HL-60 (cell line): ENCODE data around the gene FBXL17.

ENCODE experiments used
- DNase-seq, 2 experiments: peaks; one replicate each; pipeline ENCODE4 v3.0.0-alpha.2; 2010 to 2020; ENCODE audit warnings: low read depth in 1 of 2, low spot score in 1 of 2
- H3K27ac ChIP-seq: fragments of 250-450 bp; sonication (Bioruptor Pico); replicated peaks from 2 replicates; pipeline ENCODE4 v1.5.1; 2020; ENCODE audit warnings: mild to moderate bottlenecking, moderate library complexity
- H3K27me3 ChIP-seq: fragments of 250-450 bp; sonication (Bioruptor Pico); 2 replicates; pipeline ENCODE4 v1.5.1; 2021; ENCODE audit warnings: mild to moderate bottlenecking, moderate library complexity; ENCODE audit not compliant: insufficient read depth, poor library complexity, severe bottlenecking
- H3K4me3 ChIP-seq: replicated peaks from 2 replicates; pipeline ENCODE4 v1.5.1; 2011; ENCODE audit warnings: mild to moderate bottlenecking, control low read depth, low read length; ENCODE audit not compliant: insufficient read depth
- GABPA ChIP-seq: IDR thresholded peaks from 2 replicates; pipeline ENCODE4 v1.6.1; 2012; ENCODE audit warnings: low read depth
- POLR2AphosphoS5 ChIP-seq: IDR thresholded peaks from 2 replicates; pipeline ENCODE4 v1.6.1; 2012; ENCODE audit warnings: low read depth
- SPI1 ChIP-seq: IDR thresholded peaks from 2 replicates; pipeline ENCODE4 v1.6.1; 2012; ENCODE audit warnings: low read depth, mild to moderate bottlenecking, borderline replicate concordance
- TF ChIP-seq, protein P1 (sequence below): IDR thresholded peaks from one replicate; pipeline ENCODE4 v1.5.1; 2011; ENCODE audit warnings: low read length, control low read depth, inconsistent platforms; ENCODE audit not compliant: insufficient read depth
- TF ChIP-seq, protein P2 (sequence below): IDR thresholded peaks from 2 replicates; pipeline ENCODE4 v1.6.1; 2012; ENCODE audit warnings: low read depth; ENCODE audit not compliant: insufficient replicate concordance

FBXL17 gene

DNA sequence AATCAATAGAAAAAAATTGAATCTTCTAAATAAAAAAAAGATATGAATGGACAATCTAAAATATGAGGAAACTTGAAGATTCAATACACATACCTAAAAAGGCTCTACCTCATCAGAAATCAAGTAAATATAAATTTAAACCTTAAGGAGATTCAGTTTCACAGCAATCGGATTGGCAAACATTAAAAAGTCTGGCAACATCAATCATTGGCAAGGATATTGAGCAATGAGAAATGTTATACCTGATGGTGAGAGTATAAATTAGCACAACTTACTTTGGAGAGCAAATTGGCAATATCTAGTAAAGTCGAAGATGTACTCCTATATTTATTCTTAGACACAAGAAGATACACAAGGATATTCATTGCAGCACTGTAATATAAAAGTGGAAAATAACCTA lies 436.8 kb downstream of the FBXL17 start:
- H3K4me3 ChIP-seq: no peak overlapping the region
- H3K27ac ChIP-seq: no peak overlapping the region
- no peak for TF ChIP-seq SPI1
- TF ChIP-seq POLR2AphosphoS5: no peak
- TF ChIP-seq, protein P1, sequence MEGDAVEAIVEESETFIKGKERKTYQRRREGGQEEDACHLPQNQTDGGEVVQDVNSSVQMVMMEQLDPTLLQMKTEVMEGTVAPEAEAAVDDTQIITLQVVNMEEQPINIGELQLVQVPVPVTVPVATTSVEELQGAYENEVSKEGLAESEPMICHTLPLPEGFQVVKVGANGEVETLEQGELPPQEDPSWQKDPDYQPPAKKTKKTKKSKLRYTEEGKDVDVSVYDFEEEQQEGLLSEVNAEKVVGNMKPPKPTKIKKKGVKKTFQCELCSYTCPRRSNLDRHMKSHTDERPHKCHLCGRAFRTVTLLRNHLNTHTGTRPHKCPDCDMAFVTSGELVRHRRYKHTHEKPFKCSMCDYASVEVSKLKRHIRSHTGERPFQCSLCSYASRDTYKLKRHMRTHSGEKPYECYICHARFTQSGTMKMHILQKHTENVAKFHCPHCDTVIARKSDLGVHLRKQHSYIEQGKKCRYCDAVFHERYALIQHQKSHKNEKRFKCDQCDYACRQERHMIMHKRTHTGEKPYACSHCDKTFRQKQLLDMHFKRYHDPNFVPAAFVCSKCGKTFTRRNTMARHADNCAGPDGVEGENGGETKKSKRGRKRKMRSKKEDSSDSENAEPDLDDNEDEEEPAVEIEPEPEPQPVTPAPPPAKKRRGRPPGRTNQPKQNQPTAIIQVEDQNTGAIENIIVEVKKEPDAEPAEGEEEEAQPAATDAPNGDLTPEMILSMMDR: no peak
- TF ChIP-seq, protein P2, sequence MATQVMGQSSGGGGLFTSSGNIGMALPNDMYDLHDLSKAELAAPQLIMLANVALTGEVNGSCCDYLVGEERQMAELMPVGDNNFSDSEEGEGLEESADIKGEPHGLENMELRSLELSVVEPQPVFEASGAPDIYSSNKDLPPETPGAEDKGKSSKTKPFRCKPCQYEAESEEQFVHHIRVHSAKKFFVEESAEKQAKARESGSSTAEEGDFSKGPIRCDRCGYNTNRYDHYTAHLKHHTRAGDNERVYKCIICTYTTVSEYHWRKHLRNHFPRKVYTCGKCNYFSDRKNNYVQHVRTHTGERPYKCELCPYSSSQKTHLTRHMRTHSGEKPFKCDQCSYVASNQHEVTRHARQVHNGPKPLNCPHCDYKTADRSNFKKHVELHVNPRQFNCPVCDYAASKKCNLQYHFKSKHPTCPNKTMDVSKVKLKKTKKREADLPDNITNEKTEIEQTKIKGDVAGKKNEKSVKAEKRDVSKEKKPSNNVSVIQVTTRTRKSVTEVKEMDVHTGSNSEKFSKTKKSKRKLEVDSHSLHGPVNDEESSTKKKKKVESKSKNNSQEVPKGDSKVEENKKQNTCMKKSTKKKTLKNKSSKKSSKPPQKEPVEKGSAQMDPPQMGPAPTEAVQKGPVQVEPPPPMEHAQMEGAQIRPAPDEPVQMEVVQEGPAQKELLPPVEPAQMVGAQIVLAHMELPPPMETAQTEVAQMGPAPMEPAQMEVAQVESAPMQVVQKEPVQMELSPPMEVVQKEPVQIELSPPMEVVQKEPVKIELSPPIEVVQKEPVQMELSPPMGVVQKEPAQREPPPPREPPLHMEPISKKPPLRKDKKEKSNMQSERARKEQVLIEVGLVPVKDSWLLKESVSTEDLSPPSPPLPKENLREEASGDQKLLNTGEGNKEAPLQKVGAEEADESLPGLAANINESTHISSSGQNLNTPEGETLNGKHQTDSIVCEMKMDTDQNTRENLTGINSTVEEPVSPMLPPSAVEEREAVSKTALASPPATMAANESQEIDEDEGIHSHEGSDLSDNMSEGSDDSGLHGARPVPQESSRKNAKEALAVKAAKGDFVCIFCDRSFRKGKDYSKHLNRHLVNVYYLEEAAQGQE: no peak
- TF ChIP-seq GABPA: no peak
- no peak for DNase-seq
- H3K27me3 ChIP-seq: no peaks in the 10 kb centered on the region

DNA sequence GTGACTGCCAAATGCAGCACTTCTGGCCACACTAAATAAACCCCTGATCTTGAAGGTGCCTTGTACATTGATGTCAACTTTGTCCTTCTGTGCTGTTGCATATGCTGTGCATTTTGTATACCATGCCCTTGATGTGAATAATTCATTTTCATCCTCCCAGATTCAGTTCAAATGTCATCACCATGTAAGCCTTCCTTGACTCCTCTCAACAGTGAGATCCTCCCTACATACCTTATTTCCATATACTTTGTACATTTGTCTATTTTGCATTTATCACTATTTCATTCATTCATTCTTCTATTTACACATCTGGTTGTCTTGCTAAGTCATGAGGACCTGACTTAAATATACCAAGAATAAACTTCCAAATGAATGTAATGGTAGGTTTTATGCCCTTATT lies 438.0 kb downstream of the FBXL17 start:
- no peaks in the 10 kb centered on the region for H3K27me3 ChIP-seq
- DNase-seq: no peak
- H3K4me3 ChIP-seq: no peak overlapping the region
- no peak for TF ChIP-seq SPI1
- no peak for TF ChIP-seq GABPA
- TF ChIP-seq POLR2AphosphoS5: no peak
- no peak overlapping the region for H3K27ac ChIP-seq

DNA sequence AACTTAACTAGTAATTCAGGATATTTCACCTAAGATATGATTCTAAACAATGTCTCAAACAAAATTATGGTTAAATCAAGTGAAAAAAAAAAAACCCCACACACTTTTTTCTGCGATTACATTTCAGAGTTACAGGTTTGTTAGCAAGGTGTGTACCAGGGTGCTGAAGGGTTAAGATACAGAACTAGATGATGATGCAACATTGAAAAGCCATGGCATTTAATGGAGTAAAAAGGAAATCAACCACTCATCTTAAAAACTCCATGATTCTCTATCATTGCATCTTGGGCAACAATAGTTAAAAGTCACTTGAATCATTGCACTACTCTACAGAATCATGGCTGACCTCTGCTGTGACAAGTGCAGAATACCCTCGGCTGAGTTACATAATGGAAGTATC lies 440.9 kb downstream of the FBXL17 start:
- no peak for TF ChIP-seq SPI1
- TF ChIP-seq, protein P2: no peak
- TF ChIP-seq GABPA: no peak
- TF ChIP-seq, protein P1: no peak
- TF ChIP-seq POLR2AphosphoS5: no peak
- H3K27ac ChIP-seq: no peak overlapping the region
- no peak overlapping the region for H3K4me3 ChIP-seq
- no peaks in the 10 kb centered on the region for H3K27me3 ChIP-seq
- no peak for DNase-seq

DNA sequence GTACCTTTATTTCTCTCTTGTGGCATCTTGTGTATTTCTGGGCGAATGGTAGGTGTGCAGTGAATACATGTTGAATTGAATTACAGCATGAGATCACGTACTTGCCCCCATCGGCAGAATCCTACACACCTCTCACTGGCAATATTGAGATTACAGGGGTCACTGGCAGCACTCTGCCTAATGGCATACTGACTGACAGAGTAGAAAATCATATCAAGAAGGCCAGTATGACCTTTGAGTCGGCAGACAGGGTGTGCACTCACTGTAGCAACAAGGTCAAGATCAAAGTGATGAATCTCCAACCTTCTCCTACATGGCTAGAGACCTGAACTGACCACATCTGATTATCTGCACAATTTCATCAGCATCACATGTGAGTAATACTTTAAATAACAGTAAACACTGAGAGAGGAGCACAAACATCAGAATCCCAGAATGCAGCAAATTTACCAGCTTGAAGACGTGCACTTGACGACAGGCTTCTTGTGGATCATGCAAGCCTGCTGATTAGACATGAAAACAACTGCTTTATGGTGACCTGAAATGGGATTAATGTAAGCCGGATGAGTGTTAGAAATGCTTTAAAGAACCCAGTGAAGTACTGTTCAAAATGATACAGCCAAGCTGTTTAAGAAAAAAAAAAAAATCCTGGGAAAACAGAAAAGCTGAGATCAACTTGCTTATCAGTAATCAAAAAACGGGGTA lies 444.1 kb downstream of the FBXL17 start:
- TF ChIP-seq, protein P2: no peak
- TF ChIP-seq POLR2AphosphoS5: no peak
- no peak for TF ChIP-seq GABPA
- TF ChIP-seq SPI1: no peak
- TF ChIP-seq, protein P1: no peak
- Histone ChIP-seq H3K27me3 (no peaks in the 10 kb centered on the region), H3K4me3 (no peak overlapping the region), H3K27ac (no peak overlapping the region)
- no peak for DNase-seq
